K562 (cell line): ENCODE data around the gene UBE2O. TPM values are rescaled to one million over a fixed set of nuclear protein-coding genes. Genes with fewer than 3 reads are reported as not detected.

Experiments used
- CXXC5 ChIP-seq: fragments of 250-450 bp; sonication (Bioruptor Pico); IDR thresholded peaks from 2 replicates; pipeline ENCODE4 v1.8.0; 2022; ENCODE audit warnings: inconsistent platforms, mild to moderate bottlenecking, moderate library complexity
- FOXA1 ChIP-seq: fragments of 450-650 bp; IDR thresholded peaks from 2 replicates; pipeline ENCODE4 v1.6.1; 2016; ENCODE audit warnings: mild to moderate bottlenecking, borderline replicate concordance
- FUS ChIP-seq: fragments of 200-400 bp; formaldehyde crosslinking; optimal IDR thresholded peaks from 2 replicates; pipeline ENCODE3; 2017; ENCODE audit warnings: low read depth, low read length
- HLTF ChIP-seq: fragments of 450-650 bp; IDR thresholded peaks from 2 replicates; pipeline ENCODE4 v1.6.1; 2016
- HNRNPL ChIP-seq: fragments of 200-400 bp; formaldehyde crosslinking; IDR thresholded peaks from 2 replicates; pipeline ENCODE4 v1.6.1; 2017; ENCODE audit warnings: low read depth, mild to moderate bottlenecking, low read length
- HNRNPLL ChIP-seq: fragments of 200-400 bp; formaldehyde crosslinking; IDR thresholded peaks from 2 replicates; pipeline ENCODE4 v1.6.1; 2017; ENCODE audit warnings: low read length, low read depth, mild to moderate bottlenecking; ENCODE audit not compliant: poor library complexity, severe bottlenecking
- MYBL2 ChIP-seq, 2 experiments: fragments of 450-650 bp in 1 of 2; sonication (generic) in 1 of 2; formaldehyde crosslinking in 1 of 2; IDR thresholded peaks; 2 replicates each; pipeline versions ENCODE4 v1.6.1 to v1.8.1; 2017 to 2022; ENCODE audit warnings: borderline replicate concordance in 1 of 2, inconsistent platforms in 1 of 2, low read depth in 1 of 2, mild to moderate bottlenecking in 1 of 2, missing genetic modification reagents in 1 of 2, moderate library complexity in 1 of 2
- NR2C2 ChIP-seq, 2 experiments: fragments of 200-800 bp in 1 of 2; sonication (Bioruptor generic) in 1 of 2; sonication (generic) in 1 of 2; formaldehyde crosslinking in 1 of 2; IDR thresholded peaks; 2 replicates each; pipeline versions ENCODE4 v1.6.1 to v1.8.0; 2016 to 2022; ENCODE audit warnings: mild to moderate bottlenecking in 1 of 2, missing compliant biosample characterization in 1 of 2, missing genetic modification characterization in 1 of 2, missing genetic modification reagents in 1 of 2
- PHF8 ChIP-seq: fragments of 200-600 bp; sonication (generic); IDR thresholded peaks from 2 replicates; pipeline ENCODE4 v1.6.1; 2012; ENCODE audit warnings: mixed run types, mild to moderate bottlenecking, inconsistent platforms, low read length, moderate library complexity, borderline replicate concordance
- PML ChIP-seq: IDR thresholded peaks from 2 replicates; pipeline ENCODE4 v1.6.1; 2012; ENCODE audit warnings: low read length, inconsistent platforms
- POLR2A ChIP-seq: fragments of 450-650 bp; conservative IDR thresholded peaks from 2 replicates; pipeline ENCODE4 v1.6.1; 2016
- SAFB2 ChIP-seq: fragments of 200-400 bp; formaldehyde crosslinking; IDR thresholded peaks from 2 replicates; pipeline ENCODE4 v1.6.1; 2018; ENCODE audit warnings: borderline replicate concordance, low read length, low read depth, moderate library complexity; ENCODE audit not compliant: severe bottlenecking
- ZBTB7A ChIP-seq: IDR thresholded peaks from 2 replicates; pipeline ENCODE4 v1.6.1; 2011; ENCODE audit warnings: low read depth, mild to moderate bottlenecking, low read length, moderate library complexity, borderline replicate concordance; ENCODE audit not compliant: control insufficient read depth
- polyA plus RNA-seq, 8 experiments: library from polyadenylated mRNA; depleted of rRNA in 4 of 8; stranded (reverse) in 5 of 8; unstranded in 3 of 8; fragments of >200 nt; fragmentation: Nextera tagmentation in 2 of 8; fragmentation: Illumina TruSeq in 1 of 8; extraction: Ambion mirVana in 2 of 8; extraction: Trizol in 1 of 8; gene quantifications; 2 replicates each; pipeline versions ENCODE4 v1.2.1 to v1.2.3, GENCODE V29; 2011 to 2014; ENCODE audit warnings: inconsistent platforms in 1 of 8, missing spikeins in 1 of 8
- total RNA-seq, 7 experiments: library from RNA; depleted of rRNA in 6 of 7; stranded (reverse); fragments of >200 nt in 6 of 7; fragmentation: Illumina TruSeq in 2 of 7; extraction: Trizol in 2 of 7; gene quantifications; 2 replicates each; pipeline versions ENCODE4 v1.2.1 to v1.2.3, GENCODE V29; 2011 to 2021; ENCODE audit warnings: low replicate concordance in 1 of 7
- TF ChIP-seq, protein P1 (sequence below): sonication (generic); formaldehyde crosslinking; IDR thresholded peaks from 2 replicates; pipeline ENCODE4 v1.5.0; 2020; ENCODE audit warnings: missing genetic modification reagents
- TF ChIP-seq, protein P2 (sequence below), 2 experiments: fragments of 250-450 bp in 1 of 2; fragments of 450-650 bp in 1 of 2; sonication (Bioruptor Pico) in 1 of 2; IDR thresholded peaks; 2 replicates each; pipeline versions ENCODE4 v1.6.1 to v1.8.0; 2016 to 2021; ENCODE audit warnings: mild to moderate bottlenecking in 2 of 2, moderate library complexity in 2 of 2, missing compliant biosample characterization in 1 of 2, missing genetic modification characterization in 1 of 2
- TF ChIP-seq, protein P3 (sequence below), 2 experiments: IDR thresholded peaks; 2 replicates each; pipeline ENCODE4 v1.6.1; 2012; ENCODE audit warnings: improper control_type of control experiment in 2 of 2, low read depth in 2 of 2, low read length in 2 of 2, borderline replicate concordance in 1 of 2
- TF ChIP-seq, protein P4 (sequence below), 2 experiments: IDR thresholded peaks; 2 replicates each; pipeline ENCODE4 v1.6.1; 2011; ENCODE audit warnings: borderline replicate concordance in 1 of 2, control low read depth in 1 of 2, low read depth in 1 of 2, low read length in 1 of 2, mild to moderate bottlenecking in 1 of 2, mixed read lengths in 1 of 2, moderate library complexity in 1 of 2; ENCODE audit not compliant: insufficient read depth in 1 of 2, insufficient read length in 1 of 2, poor library complexity in 1 of 2, severe bottlenecking in 1 of 2; ENCODE audit errors: extremely low read depth in 1 of 2
- TF ChIP-seq, protein P5 (sequence below): sonication (generic); formaldehyde crosslinking; IDR thresholded peaks from 2 replicates; pipeline ENCODE4 v1.8.0; 2022; ENCODE audit warnings: mild to moderate bottlenecking, low read depth, missing genetic modification reagents

The UBE2O gene
- total and polyA plus RNA-seq, 9 of the 15 experiments (the other 6 are each of a cell fraction or from before 2014, with no cell fraction given) = 1.6 to 39.7 (median 13.3) TPM

DNA sequence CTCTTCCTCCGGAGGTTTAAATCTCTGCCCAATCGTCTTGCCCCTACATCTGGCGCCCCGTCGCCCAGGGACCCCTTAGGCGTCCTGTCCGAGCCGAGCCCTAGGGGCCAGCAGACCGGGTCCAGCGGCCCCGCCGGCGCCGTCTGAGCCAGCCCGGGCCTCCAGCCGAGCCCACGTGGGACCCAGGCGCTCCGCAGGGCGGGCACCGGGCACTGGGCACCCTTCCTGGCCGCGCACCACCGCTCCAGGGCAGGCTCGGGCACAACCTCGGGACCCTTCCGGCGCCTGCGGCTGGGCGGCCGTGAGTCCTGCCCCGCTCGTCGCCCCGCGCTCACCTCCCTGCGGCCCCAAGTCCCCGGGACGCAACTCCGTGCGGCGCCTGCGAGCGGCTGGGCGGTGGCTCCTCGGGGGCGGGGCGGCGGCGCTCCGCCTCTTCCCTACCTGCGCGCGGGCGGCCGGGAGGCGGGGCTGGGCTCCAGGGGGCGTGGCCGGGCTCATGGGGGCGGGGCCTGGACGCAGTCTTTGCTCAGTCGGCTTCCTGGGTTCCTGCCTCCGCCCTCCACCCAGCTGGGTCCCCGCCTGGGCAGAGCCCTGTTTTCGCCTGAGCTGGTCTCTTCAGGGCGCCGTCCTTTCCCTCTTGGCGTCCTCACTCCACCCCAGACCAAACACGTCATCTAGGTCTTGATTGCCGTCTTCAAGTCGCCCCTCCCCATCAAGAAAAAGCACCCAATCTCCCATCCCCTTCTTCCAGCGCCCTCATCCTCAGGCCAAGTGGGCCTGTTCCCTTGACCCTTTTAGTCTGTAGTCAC is 48.3 kb upstream of the UBE2O start, which contains the start of gene RHBDF2 (continued):
- TF ChIP-seq FUS = peak; percentile 53
- TF ChIP-seq POLR2A = peak; percentile 56
- no peak for TF ChIP-seq HLTF
- no peak for TF ChIP-seq FOXA1
- TF ChIP-seq, protein P1, sequence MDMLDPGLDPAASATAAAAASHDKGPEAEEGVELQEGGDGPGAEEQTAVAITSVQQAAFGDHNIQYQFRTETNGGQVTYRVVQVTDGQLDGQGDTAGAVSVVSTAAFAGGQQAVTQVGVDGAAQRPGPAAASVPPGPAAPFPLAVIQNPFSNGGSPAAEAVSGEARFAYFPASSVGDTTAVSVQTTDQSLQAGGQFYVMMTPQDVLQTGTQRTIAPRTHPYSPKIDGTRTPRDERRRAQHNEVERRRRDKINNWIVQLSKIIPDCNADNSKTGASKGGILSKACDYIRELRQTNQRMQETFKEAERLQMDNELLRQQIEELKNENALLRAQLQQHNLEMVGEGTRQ (CRISPR knock-in tag) = 0 out of 2 replicates have a peak, but pooled peaks have one; percentile 9
- TF ChIP-seq, protein P2, sequence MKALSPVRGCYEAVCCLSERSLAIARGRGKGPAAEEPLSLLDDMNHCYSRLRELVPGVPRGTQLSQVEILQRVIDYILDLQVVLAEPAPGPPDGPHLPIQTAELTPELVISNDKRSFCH (CRISPR knock-in tag; IDR thresholded peaks at IDR 0.05) = no peak
- TF ChIP-seq, protein P2 (tag; IDR thresholded peaks at IDR 0.05) = peak; percentile 46; the same call in 1 of the 2 replicates
- TF ChIP-seq, protein P3, sequence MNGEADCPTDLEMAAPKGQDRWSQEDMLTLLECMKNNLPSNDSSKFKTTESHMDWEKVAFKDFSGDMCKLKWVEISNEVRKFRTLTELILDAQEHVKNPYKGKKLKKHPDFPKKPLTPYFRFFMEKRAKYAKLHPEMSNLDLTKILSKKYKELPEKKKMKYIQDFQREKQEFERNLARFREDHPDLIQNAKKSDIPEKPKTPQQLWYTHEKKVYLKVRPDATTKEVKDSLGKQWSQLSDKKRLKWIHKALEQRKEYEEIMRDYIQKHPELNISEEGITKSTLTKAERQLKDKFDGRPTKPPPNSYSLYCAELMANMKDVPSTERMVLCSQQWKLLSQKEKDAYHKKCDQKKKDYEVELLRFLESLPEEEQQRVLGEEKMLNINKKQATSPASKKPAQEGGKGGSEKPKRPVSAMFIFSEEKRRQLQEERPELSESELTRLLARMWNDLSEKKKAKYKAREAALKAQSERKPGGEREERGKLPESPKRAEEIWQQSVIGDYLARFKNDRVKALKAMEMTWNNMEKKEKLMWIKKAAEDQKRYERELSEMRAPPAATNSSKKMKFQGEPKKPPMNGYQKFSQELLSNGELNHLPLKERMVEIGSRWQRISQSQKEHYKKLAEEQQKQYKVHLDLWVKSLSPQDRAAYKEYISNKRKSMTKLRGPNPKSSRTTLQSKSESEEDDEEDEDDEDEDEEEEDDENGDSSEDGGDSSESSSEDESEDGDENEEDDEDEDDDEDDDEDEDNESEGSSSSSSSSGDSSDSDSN (IDR thresholded peaks at IDR 0.05; ENCODE audit: borderline replicate concordance in 1 of 2, low read depth in 2 of 2, low read length in 2 of 2) = 0 out of 4 replicates have a peak, but pooled peaks of 1 of the 2 experiments have one; percentile 21
- TF ChIP-seq PML = no peak
- no peak for TF ChIP-seq MYBL2 (IDR thresholded peaks at IDR 0.05; ENCODE audit: low read depth)
- TF ChIP-seq MYBL2 (CRISPR knock-in tag; IDR thresholded peaks at IDR 0.05; ENCODE audit: borderline replicate concordance) = no peak
- no peak for TF ChIP-seq HNRNPLL
- no peak; the same call in 1 of the 2 replicates for TF ChIP-seq NR2C2 (CRISPR knock-in tag; IDR thresholded peaks at IDR 0.05)
- no peak for TF ChIP-seq NR2C2 (tag; IDR thresholded peaks at IDR 0.05)
- TF ChIP-seq PHF8 = peak; percentile 62; the same call in 1 of the 2 replicates
- peak; percentile 79 for TF ChIP-seq CXXC5 (CRISPR knock-in tag)
- TF ChIP-seq, protein P4, sequence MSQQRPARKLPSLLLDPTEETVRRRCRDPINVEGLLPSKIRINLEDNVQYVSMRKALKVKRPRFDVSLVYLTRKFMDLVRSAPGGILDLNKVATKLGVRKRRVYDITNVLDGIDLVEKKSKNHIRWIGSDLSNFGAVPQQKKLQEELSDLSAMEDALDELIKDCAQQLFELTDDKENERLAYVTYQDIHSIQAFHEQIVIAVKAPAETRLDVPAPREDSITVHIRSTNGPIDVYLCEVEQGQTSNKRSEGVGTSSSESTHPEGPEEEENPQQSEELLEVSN (IDR thresholded peaks at IDR 0.05; ENCODE audit: borderline replicate concordance in 1 of 2, extremely low read depth in 1 of 2, insufficient read depth in 1 of 2, insufficient read length in 1 of 2, low read depth in 1 of 2, low read length in 1 of 2, poor library complexity in 1 of 2, severe bottlenecking in 1 of 2) = peak in 1 of 2 experiments; percentile 30
- TF ChIP-seq SAFB2 = no peak
- peak; percentile 52; the same call in 1 of the 2 replicates for TF ChIP-seq ZBTB7A
- TF ChIP-seq HNRNPL = peak; percentile 94
- TF ChIP-seq, protein P5, sequence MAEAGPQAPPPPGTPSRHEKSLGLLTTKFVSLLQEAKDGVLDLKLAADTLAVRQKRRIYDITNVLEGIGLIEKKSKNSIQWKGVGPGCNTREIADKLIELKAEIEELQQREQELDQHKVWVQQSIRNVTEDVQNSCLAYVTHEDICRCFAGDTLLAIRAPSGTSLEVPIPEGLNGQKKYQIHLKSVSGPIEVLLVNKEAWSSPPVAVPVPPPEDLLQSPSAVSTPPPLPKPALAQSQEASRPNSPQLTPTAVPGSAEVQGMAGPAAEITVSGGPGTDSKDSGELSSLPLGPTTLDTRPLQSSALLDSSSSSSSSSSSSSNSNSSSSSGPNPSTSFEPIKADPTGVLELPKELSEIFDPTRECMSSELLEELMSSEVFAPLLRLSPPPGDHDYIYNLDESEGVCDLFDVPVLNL = no peak
